ENCODE results near the gene AMBRA1.

The AMBRA1 gene

GRCh38 chr11:46599340-46600193, 5.7 kb upstream of the AMBRA1 start:
- DNase-seq (ENCODE audit: low spot score) = no peak
- TF ChIP-seq CTCF (IDR thresholded peaks at IDR 0.05; ENCODE audit: extremely low read depth, missing control alignments) = no peak

GRCh38 chr11:46597609-46598219, 3.9 kb upstream of the AMBRA1 start:
- DNase-seq (ENCODE audit: low spot score) = no peak
- no peak for TF ChIP-seq CTCF (IDR thresholded peaks at IDR 0.05; ENCODE audit: extremely low read depth, missing control alignments)

GRCh38 chr11:46597155-46597554, 3.3 kb upstream of the AMBRA1 start:
- no peak for DNase-seq (ENCODE audit: low spot score)
- TF ChIP-seq CTCF (IDR thresholded peaks at IDR 0.05; ENCODE audit: extremely low read depth, missing control alignments) = no peak

- no peak for TF ChIP-seq CTCF (IDR thresholded peaks at IDR 0.05; ENCODE audit: extremely low read depth, missing control alignments)
Measured at GRCh38 chr11:46594785-46595184, 962 bp upstream of the AMBRA1 start.

GRCh38 chr11:46594374-46594700, 514 bp upstream of the AMBRA1 start:
- DNase-seq (ENCODE audit: low spot score) = no peak
- TF ChIP-seq CTCF (IDR thresholded peaks at IDR 0.05; ENCODE audit: extremely low read depth, missing control alignments) = no peak

More at GRCh38 chr11:46594785-46595184, 962 bp upstream of the AMBRA1 start:
- no peak for DNase-seq (ENCODE audit: low spot score)

GRCh38 chr11:46590740-46591605, 2.9 kb downstream of the AMBRA1 start:
- TF ChIP-seq CTCF (IDR thresholded peaks at IDR 0.05; ENCODE audit: extremely low read depth, missing control alignments) = no peak
- no peak for DNase-seq (ENCODE audit: low spot score)

GRCh38 chr11:46588915-46589314, 4.9 kb downstream of the AMBRA1 start:
- no peak for TF ChIP-seq CTCF (IDR thresholded peaks at IDR 0.05; ENCODE audit: extremely low read depth, missing control alignments)
- DNase-seq (ENCODE audit: low spot score) = no peak
